Skeletal muscle satellite cell (primary cell): ENCODE data around the gene USF3. TPM values are rescaled to one million over a fixed set of nuclear protein-coding genes. Genes with fewer than 3 reads are reported as not detected.

Experiments used
- H3K27me3 ChIP-seq: 2 replicates; pipeline ENCODE4 v1.7.0; 2013; ENCODE audit warnings: low read length; ENCODE audit not compliant: control insufficient read depth, insufficient read depth
- H3K36me3 ChIP-seq: 2 replicates; pipeline ENCODE4 v1.7.0; 2013; ENCODE audit warnings: mild to moderate bottlenecking, control low read depth, low read length; ENCODE audit not compliant: insufficient read depth
- H3K4me1 ChIP-seq: 2 replicates; pipeline ENCODE4 v1.7.0; 2013; ENCODE audit warnings: low read length; ENCODE audit not compliant: control insufficient read depth, insufficient read depth
- H3K4me2 ChIP-seq: 2 replicates; pipeline ENCODE4 v1.7.0; 2013; ENCODE audit warnings: mild to moderate bottlenecking, low read length
- H3K4me3 ChIP-seq: 2 replicates; pipeline ENCODE4 v1.7.0; 2013; ENCODE audit warnings: low read length
- H3K9ac ChIP-seq: 2 replicates; pipeline ENCODE4 v1.7.0; 2013; ENCODE audit warnings: mild to moderate bottlenecking, low read depth, low read length, moderate library complexity
- H3K9me3 ChIP-seq: replicated peaks from 2 replicates; pipeline ENCODE4 v1.7.0; 2013; ENCODE audit warnings: mild to moderate bottlenecking, control low read depth, low read length
- small RNA-seq: library from RNA; depleted of rRNA; stranded (forward); fragments of <200 nt; gene quantifications from one replicate; pipeline ENCODE3, GENCODE V24; 2012

Gene USF3

DNA sequence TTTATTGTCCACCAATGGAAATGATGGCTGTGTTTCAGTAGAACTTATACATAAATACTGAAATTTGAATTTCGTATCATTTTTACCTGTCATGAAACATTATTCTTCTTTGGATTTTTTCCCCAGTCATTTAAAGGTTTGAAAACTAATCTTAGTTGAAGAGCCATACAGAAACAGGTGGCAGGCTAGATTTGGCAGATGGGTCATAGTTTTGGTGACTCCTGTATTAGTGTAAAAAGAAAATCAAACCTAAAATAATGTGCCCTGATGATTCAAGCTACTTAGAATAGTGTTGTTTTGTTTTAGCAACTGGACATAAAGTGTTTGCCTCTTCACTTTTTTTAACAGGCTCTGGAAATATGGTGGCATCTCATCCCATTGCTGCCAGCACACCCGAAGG is 95.2 kb downstream of the USF3 start:
- Histone ChIP-seq H3K9ac (no peak overlapping the region), H3K36me3 (no peaks in the 10 kb centered on the region), H3K27me3 (peaks cover 35% of the 10 kb centered on the region), H3K4me1 (no peaks in the 10 kb centered on the region), H3K9me3 (no peaks in the 10 kb centered on the region), H3K4me3 (no peak overlapping the region), H3K4me2 (no peak overlapping the region)

- Histone ChIP-seq H3K9me3 (no peaks in the 10 kb centered on the region), H3K36me3 (no peaks in the 10 kb centered on the region), H3K4me2 (no peak overlapping the region), H3K9ac (no peak overlapping the region), H3K4me3 (no peak overlapping the region), H3K4me1 (no peaks in the 10 kb centered on the region), H3K27me3 (peaks cover 35% of the 10 kb centered on the region)
Measured at GRCh38 chr3:113600418-113601182, 95.8 kb downstream of the USF3 start.

Small RNA genes within 50 kb of the gene (small RNA-seq; reads per million reads assigned to genes)
- not detected for gene RN7SL767P
